Measurements from ENCODE around the gene GLIPR1. TPM values are rescaled to one million over a fixed set of nuclear protein-coding genes. Genes with fewer than 3 reads are reported as not detected.

GLIPR1 gene
- total RNA-seq, 2 donors from 2014 or later: 2.7 to 10.0 TPM

- 74% methylated on average over 2 of the region's 2 CpGs for WGBS
Observed at GRCh38 chr12:75477137-75477536, 3.4 kb upstream of the GLIPR1 start.

GRCh38 chr12:75478116-75478794 lies 2.3 kb upstream of the GLIPR1 start:
- Histone ChIP-seq H3K27ac (no peak overlapping the region), H3K9me3 (no peaks in the 10 kb centered on the region), H3K27me3 (replicated peaks; ENCODE audit: insufficient read depth) (no peaks in the 10 kb centered on the region), H3K4me1 (replicated peaks) (no peaks in the 10 kb centered on the region), H3K4me3 (no peak overlapping the region), H3K36me3 (no peaks in the 10 kb centered on the region)
- intact Hi-C loops (cut with DNase I): no loop called here
- no peak for DNase-seq (ENCODE audit: low spot score)
- TF ChIP-seq POLR2A (IDR thresholded peaks at IDR 0.05) (no peak), POLR2AphosphoS5 (IDR thresholded peaks at IDR 0.05) (no peak), CTCF (IDR thresholded peaks at IDR 0.05) (no peak)
- WGBS: 72% methylated on average over 5 of the region's 5 CpGs

More at GRCh38 chr12:75477137-75477536, 3.4 kb upstream of the GLIPR1 start:
- H3K4me3 ChIP-seq: no peak overlapping the region
- no peak for DNase-seq (ENCODE audit: low spot score)
- H3K36me3 ChIP-seq: no peaks in the 10 kb centered on the region
- TF ChIP-seq CTCF (IDR thresholded peaks at IDR 0.05): no peak
- no peak for TF ChIP-seq POLR2AphosphoS5 (IDR thresholded peaks at IDR 0.05)
- no peak for TF ChIP-seq POLR2A (IDR thresholded peaks at IDR 0.05)
- intact Hi-C loops (cut with DNase I): no loop called here
- no peaks in the 10 kb centered on the region for H3K9me3 ChIP-seq
- H3K27me3 ChIP-seq (replicated peaks; ENCODE audit: insufficient read depth): no peaks in the 10 kb centered on the region
- no peak overlapping the region for H3K27ac ChIP-seq
- no peaks in the 10 kb centered on the region for H3K4me1 ChIP-seq (replicated peaks)

- no peaks in the 10 kb centered on the region for H3K4me1 ChIP-seq (replicated peaks)
- no peak for DNase-seq (ENCODE audit: low spot score)
- TF ChIP-seq POLR2A (IDR thresholded peaks at IDR 0.05) (no peak), POLR2AphosphoS5 (IDR thresholded peaks at IDR 0.05) (no peak), CTCF (IDR thresholded peaks at IDR 0.05) (no peak)
- intact Hi-C loops (cut with DNase I): loop anchor here (5.0 kb wide), 1 partner anchor 88 kb away; the partner anchor contains the start of gene GLIPR1L2
- WGBS: 10% methylated on average over 2 of the region's 2 CpGs
- no peaks in the 10 kb centered on the region for H3K27me3 ChIP-seq (replicated peaks; ENCODE audit: insufficient read depth)
- no peaks in the 10 kb centered on the region for H3K36me3 ChIP-seq
- H3K9me3 ChIP-seq: no peaks in the 10 kb centered on the region
- peak overlapping the region; percentile 57 to 67 for H3K27ac ChIP-seq
- peak overlapping the region; percentile 14 to 21 for H3K4me3 ChIP-seq
Observed at GRCh38 chr12:75479963-75480461, 543 bp upstream of the GLIPR1 start.

GRCh38 chr12:75481013-75481705 lies 604 bp downstream of the GLIPR1 start:
- no peak for DNase-seq (ENCODE audit: low spot score)
- 38% methylated on average over 5 of the region's 5 CpGs for WGBS
- intact Hi-C loops (cut with DNase I): loop anchor here (5.0 kb wide), 1 partner anchor 89 kb away; the partner anchor contains the start of gene GLIPR1L2

More at GRCh38 chr12:75481013-75481705, 604 bp downstream of the GLIPR1 start:
- no peaks in the 10 kb centered on the region for H3K9me3 ChIP-seq
- no peaks in the 10 kb centered on the region for H3K27me3 ChIP-seq (replicated peaks; ENCODE audit: insufficient read depth)
- no peak for TF ChIP-seq CTCF (IDR thresholded peaks at IDR 0.05)
- H3K27ac ChIP-seq: peak overlapping the region; percentile 57 to 67
- H3K4me3 ChIP-seq: peak overlapping the region; percentile 14 to 21
- no peaks in the 10 kb centered on the region for H3K36me3 ChIP-seq
- no peaks in the 10 kb centered on the region for H3K4me1 ChIP-seq (replicated peaks)

All from prostate gland (tissue), 2 donors.